Measurements from ENCODE around the gene ITK.

The ITK gene

GRCh38 chr5:157161996-157162395, 18.6 kb upstream of the ITK start:
- TF ChIP-seq CTCF (conservative IDR thresholded peaks at IDR 0.05; ENCODE audit: low read length), result no peak
- TF ChIP-seq EZH2phosphoT487 (IDR thresholded peaks at IDR 0.05; ENCODE audit: borderline replicate concordance), result no peak
- Histone ChIP-seq H3K79me2 (ENCODE audit: insufficient read depth, low read length) (no peaks in the 10 kb centered on the region), H3K4me3 (ENCODE audit: low read length, poor library complexity, severe bottlenecking) (no peak overlapping the region), H3K4me2 (ENCODE audit: low read depth, low read length, poor library complexity, severe bottlenecking) (no peak overlapping the region), H3K9me2 (replicated peaks; ENCODE audit: low read depth, low read length) (no peaks in the 10 kb centered on the region), H3K9ac (ENCODE audit: low read depth, low read length, poor library complexity, severe bottlenecking) (no peak overlapping the region), H3K9me3 (ENCODE audit: insufficient read depth, low read depth, low read length) (no peaks in the 10 kb centered on the region), H3K4me1 (ENCODE audit: insufficient read depth, low read length, poor library complexity, severe bottlenecking) (no peaks in the 10 kb centered on the region), H4K20me1 (ENCODE audit: insufficient read depth, low read length, poor library complexity, severe bottlenecking) (no peaks in the 10 kb centered on the region), H3F3A (ENCODE audit: low read depth) (no peaks in the 10 kb centered on the region), H3K36me3 (ENCODE audit: insufficient read depth, low read length) (no peaks in the 10 kb centered on the region), H3K27me3 (ENCODE audit: insufficient read depth, low read length, poor library complexity, severe bottlenecking) (no peaks in the 10 kb centered on the region), H2AFZ (ENCODE audit: low read length) (no peak overlapping the region)

- Histone ChIP-seq H4K20me1 (ENCODE audit: insufficient read depth, low read length, poor library complexity, severe bottlenecking) (no peaks in the 10 kb centered on the region), H2AFZ (ENCODE audit: low read length) (no peak overlapping the region), H3K9me3 (ENCODE audit: insufficient read depth, low read depth, low read length) (no peaks in the 10 kb centered on the region), H3K4me1 (ENCODE audit: insufficient read depth, low read length, poor library complexity, severe bottlenecking) (no peaks in the 10 kb centered on the region), H3K79me2 (ENCODE audit: insufficient read depth, low read length) (no peaks in the 10 kb centered on the region), H3K27me3 (ENCODE audit: insufficient read depth, low read length, poor library complexity, severe bottlenecking) (no peaks in the 10 kb centered on the region), H3F3A (ENCODE audit: low read depth) (no peaks in the 10 kb centered on the region), H3K9me2 (replicated peaks; ENCODE audit: low read depth, low read length) (no peaks in the 10 kb centered on the region), H3K9ac (ENCODE audit: low read depth, low read length, poor library complexity, severe bottlenecking) (no peak overlapping the region), H3K4me2 (ENCODE audit: low read depth, low read length, poor library complexity, severe bottlenecking) (no peak overlapping the region), H3K36me3 (ENCODE audit: insufficient read depth, low read length) (no peaks in the 10 kb centered on the region), H3K4me3 (ENCODE audit: low read length, poor library complexity, severe bottlenecking) (no peak overlapping the region)
- TF ChIP-seq EZH2phosphoT487 (IDR thresholded peaks at IDR 0.05; ENCODE audit: borderline replicate concordance), result no peak
- TF ChIP-seq CTCF (conservative IDR thresholded peaks at IDR 0.05; ENCODE audit: low read length), result no peak
These were observed 17.6 kb upstream of the ITK start for GRCh38 chr5:157162919-157163510.

- no peaks in the 10 kb centered on the region for H3K27me3 ChIP-seq (ENCODE audit: insufficient read depth, low read length, poor library complexity, severe bottlenecking)
These were observed 16.1 kb upstream of the ITK start for GRCh38 chr5:157164521-157164920.

More at GRCh38 chr5:157164521-157164920, 16.1 kb upstream of the ITK start:
- Histone ChIP-seq H3F3A (ENCODE audit: low read depth) (no peaks in the 10 kb centered on the region), H3K9ac (ENCODE audit: low read depth, low read length, poor library complexity, severe bottlenecking) (no peak overlapping the region), H3K36me3 (ENCODE audit: insufficient read depth, low read length) (no peaks in the 10 kb centered on the region), H2AFZ (ENCODE audit: low read length) (no peak overlapping the region), H3K4me2 (ENCODE audit: low read depth, low read length, poor library complexity, severe bottlenecking) (no peak overlapping the region), H3K79me2 (ENCODE audit: insufficient read depth, low read length) (no peaks in the 10 kb centered on the region), H3K9me3 (ENCODE audit: insufficient read depth, low read depth, low read length) (no peaks in the 10 kb centered on the region), H3K4me1 (ENCODE audit: insufficient read depth, low read length, poor library complexity, severe bottlenecking) (no peaks in the 10 kb centered on the region), H3K9me2 (replicated peaks; ENCODE audit: low read depth, low read length) (no peaks in the 10 kb centered on the region), H4K20me1 (ENCODE audit: insufficient read depth, low read length, poor library complexity, severe bottlenecking) (no peaks in the 10 kb centered on the region), H3K4me3 (ENCODE audit: low read length, poor library complexity, severe bottlenecking) (no peak overlapping the region)
- no peak for TF ChIP-seq EZH2phosphoT487 (IDR thresholded peaks at IDR 0.05; ENCODE audit: borderline replicate concordance)
- TF ChIP-seq CTCF (conservative IDR thresholded peaks at IDR 0.05; ENCODE audit: low read length), result no peak

Measured in Loucy (cell line).